DOHH2 (cell line): ENCODE measurements around the gene SEPTIN7.

Experiments
- H3F3A ChIP-seq: fragments of 200-600 bp; sonication (generic), shearing (Covaris generic); 2 replicates; pipeline ENCODE4 v1.6.0; 2016; ENCODE audit warnings: antibody characterized with exemption, mild to moderate bottlenecking; ENCODE audit not compliant: control insufficient read depth, insufficient read depth
- H3K27ac ChIP-seq: fragments of 200-600 bp; sonication (generic); 2 replicates; pipeline ENCODE4 v1.5.1; 2014; ENCODE audit warnings: low read depth, mild to moderate bottlenecking, low read length, moderate library complexity
- H3K27me3 ChIP-seq: fragments of 200-600 bp; sonication (generic); 2 replicates; pipeline ENCODE4 v1.6.1; 2014; ENCODE audit warnings: mild to moderate bottlenecking, low read length, mixed read lengths; ENCODE audit not compliant: control insufficient read depth
- H3K36me3 ChIP-seq: fragments of 200-600 bp; sonication (generic); 2 replicates; pipeline ENCODE4 v1.6.1; 2014; ENCODE audit warnings: mild to moderate bottlenecking, low read length, moderate library complexity, mixed read lengths; ENCODE audit not compliant: control insufficient read depth
- H3K4me1 ChIP-seq: fragments of 200-600 bp; sonication (generic); 2 replicates; pipeline ENCODE4 v1.6.1; 2014; ENCODE audit warnings: mild to moderate bottlenecking, low read length, mixed read lengths; ENCODE audit not compliant: control insufficient read depth
- H3K4me2 ChIP-seq: fragments of 200-600 bp; sonication (generic); 2 replicates; pipeline ENCODE4 v1.6.0; 2014; ENCODE audit warnings: mild to moderate bottlenecking, low read length, moderate library complexity
- H3K4me3 ChIP-seq: fragments of 200-600 bp; sonication (generic); 2 replicates; pipeline ENCODE4 v1.5.1; 2014; ENCODE audit warnings: mild to moderate bottlenecking, low read length, mixed read lengths
- H3K79me2 ChIP-seq: fragments of 200-600 bp; sonication (generic); 2 replicates; pipeline ENCODE4 v1.6.1; 2014; ENCODE audit warnings: mild to moderate bottlenecking, low read length, mixed read lengths; ENCODE audit not compliant: control insufficient read depth
- H3K9me2 ChIP-seq: fragments of 200-600 bp; sonication (generic); replicated peaks from 2 replicates; pipeline ENCODE4 v1.6.1; 2014; ENCODE audit warnings: mild to moderate bottlenecking, low read length, mixed read lengths; ENCODE audit not compliant: control insufficient read depth
- H3K9me3 ChIP-seq: fragments of 200-600 bp; sonication (generic); 2 replicates; pipeline ENCODE4 v1.6.1; 2014; ENCODE audit warnings: antibody characterized with exemption, low read length, mixed read lengths; ENCODE audit not compliant: control insufficient read depth, insufficient read depth
- H4K20me1 ChIP-seq: fragments of 200-600 bp; sonication (generic); 2 replicates; pipeline ENCODE4 v1.6.0; 2014; ENCODE audit warnings: low read depth, mild to moderate bottlenecking, antibody characterized with exemption, low read length, moderate library complexity; ENCODE audit not compliant: control insufficient read depth, insufficient read depth
- CTCF ChIP-seq: fragments of 200-600 bp; sonication (generic); IDR thresholded peaks from one replicate; pipeline ENCODE4 v1.5.1; 2014; ENCODE audit warnings: antibody characterized with exemption, mild to moderate bottlenecking, low read depth, low read length; ENCODE audit not compliant: poor library complexity, severe bottlenecking
- EZH2phosphoT487 ChIP-seq: fragments of 200-600 bp; sonication (generic); IDR thresholded peaks from 2 replicates; pipeline ENCODE4 v1.6.1; 2017; ENCODE audit warnings: borderline replicate concordance, mild to moderate bottlenecking, antibody characterized with exemption, low read length, moderate library complexity, mixed read lengths

Gene SEPTIN7

GRCh38 chr7:35758421-35758820 lies 42.4 kb upstream of the SEPTIN7 start:
- TF ChIP-seq EZH2phosphoT487 (no peak), CTCF (no peak)
- H3K79me2 ChIP-seq, result no peaks in the 10 kb centered on the region

GRCh38 chr7:35760143-35760745 lies 40.6 kb upstream of the SEPTIN7 start:
- Histone ChIP-seq H3K27me3 (no peaks in the 10 kb centered on the region), H3K79me2 (no peaks in the 10 kb centered on the region), H3K4me3 (no peak overlapping the region), H3K4me2 (no peak overlapping the region), H4K20me1 (no peaks in the 10 kb centered on the region), H3K4me1 (peaks cover 6% of the 10 kb centered on the region; the same call in 1 of the 2 replicates), H3F3A (peaks cover 2% of the 10 kb centered on the region; the same call in 1 of the 2 replicates), H3K9me3 (no peaks in the 10 kb centered on the region), H3K27ac (no peak overlapping the region), H3K9me2 (no peaks in the 10 kb centered on the region), H3K36me3 (no peaks in the 10 kb centered on the region)
- TF ChIP-seq EZH2phosphoT487 (no peak), CTCF (no peak)

More at GRCh38 chr7:35758421-35758820, 42.4 kb upstream of the SEPTIN7 start:
- H3K4me3 ChIP-seq, result no peak overlapping the region
- H3K4me1 ChIP-seq, result peaks cover 6% of the 10 kb centered on the region; the same call in 1 of the 2 replicates
- H3K36me3 ChIP-seq, result no peaks in the 10 kb centered on the region
- no peak overlapping the region for H3K27ac ChIP-seq
- H3K4me2 ChIP-seq, result no peak overlapping the region
- no peaks in the 10 kb centered on the region for H4K20me1 ChIP-seq
- H3K9me3 ChIP-seq, result no peaks in the 10 kb centered on the region
- no peaks in the 10 kb centered on the region for H3K9me2 ChIP-seq
- H3K27me3 ChIP-seq, result no peaks in the 10 kb centered on the region
- H3F3A ChIP-seq, result peaks cover 2% of the 10 kb centered on the region; the same call in 1 of the 2 replicates

DNA sequence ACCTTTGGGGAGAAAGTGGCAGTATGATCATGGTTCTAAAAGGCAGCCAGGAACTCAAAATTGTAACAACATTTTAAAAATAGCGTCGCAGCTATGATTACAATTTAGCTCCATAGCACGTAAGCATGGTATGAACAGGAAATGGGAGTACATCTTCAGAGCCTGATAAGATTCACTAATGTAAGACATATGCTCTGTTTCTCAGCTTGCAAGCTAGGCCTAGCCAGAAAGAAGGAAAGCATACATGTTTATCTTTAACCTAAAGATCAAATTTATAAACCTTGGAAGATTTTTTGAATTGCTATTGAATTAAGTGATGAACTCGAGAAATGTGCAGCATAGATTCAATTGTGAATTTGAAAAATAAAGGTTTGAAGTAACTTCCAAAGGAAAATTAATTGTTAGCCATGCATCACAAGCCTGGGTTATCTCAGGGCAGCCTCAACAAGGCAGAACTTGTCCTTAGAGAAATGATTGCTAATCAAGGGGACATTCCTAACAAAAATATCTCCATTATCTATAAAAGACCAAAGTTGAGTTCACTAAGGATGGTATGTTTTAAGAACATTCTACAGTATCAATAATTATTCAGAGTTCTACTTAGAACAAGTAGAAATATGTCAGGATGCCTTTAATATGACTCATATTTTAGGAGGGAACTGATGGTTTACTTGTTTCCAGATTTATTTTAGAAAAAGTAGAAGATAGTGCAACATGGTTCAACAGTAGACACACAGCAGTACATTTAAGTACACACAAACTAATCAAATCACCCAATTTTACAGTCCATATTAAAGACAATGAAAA lies 38.8 kb upstream of the SEPTIN7 start:
- peaks cover 6% of the 10 kb centered on the region; the same call in 1 of the 2 replicates for H3K4me1 ChIP-seq
- H3K9me2 ChIP-seq, result no peaks in the 10 kb centered on the region
- H3K9me3 ChIP-seq, result no peaks in the 10 kb centered on the region
- no peak overlapping the region for H3K4me2 ChIP-seq
- peaks cover 2% of the 10 kb centered on the region; the same call in 1 of the 2 replicates for H3F3A ChIP-seq
- no peaks in the 10 kb centered on the region for H4K20me1 ChIP-seq
- no peaks in the 10 kb centered on the region for H3K79me2 ChIP-seq
- H3K27me3 ChIP-seq, result no peaks in the 10 kb centered on the region
- H3K4me3 ChIP-seq, result no peak overlapping the region
- no peak for TF ChIP-seq CTCF
- TF ChIP-seq EZH2phosphoT487, result no peak
- H3K27ac ChIP-seq, result no peak overlapping the region
- H3K36me3 ChIP-seq, result no peaks in the 10 kb centered on the region
